GM12891 (cell line): ENCODE results near the gene CDYL.

Experiments used
- DNase-seq: peaks from one replicate; pipeline ENCODE4 v3.0.0; 2011; ENCODE audit warnings: low spot score; ENCODE audit not compliant: insufficient read length
- FAIRE-seq: peaks from 2 replicates; lab custom pipeline; 2011; peaks lifted over from hg19 to GRCh38; lab: Jason Lieb, UNC
- PAX5 ChIP-seq: IDR thresholded peaks from 2 replicates; pipeline ENCODE4 v1.6.1; 2011; ENCODE audit warnings: low read length, moderate library complexity, mild to moderate bottlenecking; ENCODE audit not compliant: insufficient read depth, severe bottlenecking
- POLR2A ChIP-seq: IDR thresholded peaks from 2 replicates; pipeline ENCODE4 v1.6.1; 2011; ENCODE audit warnings: low read depth, low read length, control low read depth
- POLR2AphosphoS5 ChIP-seq: IDR thresholded peaks from 2 replicates; pipeline ENCODE4 v1.6.1; 2011; ENCODE audit warnings: low read depth, low read length, control low read depth
- POU2F2 ChIP-seq: IDR thresholded peaks from 2 replicates; pipeline ENCODE4 v1.6.1; 2011; ENCODE audit warnings: low read depth, mild to moderate bottlenecking, control low read depth, low read length, moderate library complexity
- SPI1 ChIP-seq: IDR thresholded peaks from 2 replicates; pipeline ENCODE4 v1.6.1; 2011; ENCODE audit warnings: low read depth, low read length, control low read depth
- TAF1 ChIP-seq: IDR thresholded peaks from 2 replicates; pipeline ENCODE4 v1.6.1; 2011; ENCODE audit warnings: low read depth, low read length, control low read depth

The CDYL gene

DNA sequence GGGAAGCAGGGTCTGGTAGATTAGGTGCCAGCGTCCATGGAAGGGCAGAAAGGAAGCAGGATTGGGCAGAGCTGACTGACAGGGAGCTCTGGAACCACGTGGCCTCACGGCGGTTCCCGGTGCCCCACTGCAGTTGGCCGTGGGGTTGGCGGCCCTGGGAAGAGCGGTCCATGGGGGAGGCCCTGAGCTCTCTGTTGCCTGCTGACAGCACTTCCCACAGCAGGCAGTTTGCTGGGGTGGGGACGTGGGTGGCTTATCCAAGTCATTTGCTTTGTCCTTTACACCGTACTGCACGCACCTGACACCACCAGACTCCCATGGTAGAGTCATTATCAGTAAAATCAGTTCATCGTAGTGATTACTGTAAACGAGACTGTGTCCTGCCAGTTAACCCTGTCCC, 171.5 kb downstream of the CDYL start:
- DNase-seq (no peak), FAIRE-seq (no peak)
- TF ChIP-seq POLR2AphosphoS5 (no peak), SPI1 (no peak), POU2F2 (no peak), TAF1 (no peak), PAX5 (no peak), POLR2A (no peak)

DNA sequence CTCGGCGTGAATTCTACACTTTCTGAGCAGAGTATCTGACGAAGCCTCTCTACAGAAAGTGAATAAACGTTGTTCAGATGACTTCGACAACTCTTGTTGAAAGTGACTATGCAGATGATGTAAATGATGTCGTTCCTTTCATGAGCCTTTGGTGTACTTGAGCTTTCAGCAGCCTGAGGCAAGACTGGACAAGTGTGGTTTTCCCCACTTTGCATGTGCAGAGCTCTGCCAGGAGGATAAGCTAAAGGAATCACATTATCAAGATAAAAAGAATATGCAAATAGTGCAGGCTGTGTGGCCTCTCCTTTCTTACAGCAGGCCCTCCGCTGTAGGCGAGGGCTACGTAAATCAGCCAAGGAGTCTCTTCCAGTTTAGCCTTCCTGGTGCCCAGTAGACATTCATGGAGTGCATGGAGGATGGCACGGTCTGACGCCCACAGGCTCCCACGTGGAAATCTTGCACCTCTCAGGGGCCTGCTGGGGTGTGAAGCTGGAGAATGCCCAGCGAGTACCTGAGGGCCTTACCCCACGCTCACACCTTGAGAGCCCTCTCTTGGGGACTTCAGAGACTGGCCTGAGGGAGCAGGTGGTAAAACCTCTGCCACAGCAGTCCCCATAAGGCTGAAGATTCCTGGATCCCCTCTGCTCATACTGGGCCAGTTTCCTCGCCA, 172.7 kb downstream of the CDYL start:
- no peak for TF ChIP-seq POU2F2
- TF ChIP-seq POLR2AphosphoS5, result no peak
- no peak for TF ChIP-seq SPI1
- no peak for TF ChIP-seq TAF1
- no peak for TF ChIP-seq POLR2A
- TF ChIP-seq PAX5, result no peak
- no peak for FAIRE-seq
- DNase-seq, result no peak

DNA sequence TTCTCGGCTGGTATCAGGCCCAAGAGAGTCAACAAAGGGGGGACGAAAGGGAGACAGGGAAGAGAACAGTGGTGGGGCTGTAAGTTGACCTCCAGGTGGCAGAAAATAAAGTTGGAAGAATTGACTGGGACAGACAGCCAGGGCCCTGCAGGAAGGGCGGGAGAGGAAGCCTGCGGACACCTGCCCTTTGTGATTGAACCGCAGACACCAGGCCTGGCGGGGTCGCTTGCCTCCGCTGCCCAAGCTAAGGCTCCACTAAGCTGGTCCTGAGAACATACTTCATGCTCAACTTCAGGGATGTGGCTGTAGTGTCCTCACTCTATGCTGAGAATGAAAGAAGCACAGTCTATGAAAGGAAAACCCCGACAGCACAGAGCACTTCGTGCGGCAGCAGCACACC, 173.9 kb downstream of the CDYL start:
- no peak for FAIRE-seq
- DNase-seq, result no peak
- TF ChIP-seq POLR2A (no peak), POLR2AphosphoS5 (no peak), TAF1 (no peak), SPI1 (no peak), PAX5 (no peak), POU2F2 (no peak)

DNA sequence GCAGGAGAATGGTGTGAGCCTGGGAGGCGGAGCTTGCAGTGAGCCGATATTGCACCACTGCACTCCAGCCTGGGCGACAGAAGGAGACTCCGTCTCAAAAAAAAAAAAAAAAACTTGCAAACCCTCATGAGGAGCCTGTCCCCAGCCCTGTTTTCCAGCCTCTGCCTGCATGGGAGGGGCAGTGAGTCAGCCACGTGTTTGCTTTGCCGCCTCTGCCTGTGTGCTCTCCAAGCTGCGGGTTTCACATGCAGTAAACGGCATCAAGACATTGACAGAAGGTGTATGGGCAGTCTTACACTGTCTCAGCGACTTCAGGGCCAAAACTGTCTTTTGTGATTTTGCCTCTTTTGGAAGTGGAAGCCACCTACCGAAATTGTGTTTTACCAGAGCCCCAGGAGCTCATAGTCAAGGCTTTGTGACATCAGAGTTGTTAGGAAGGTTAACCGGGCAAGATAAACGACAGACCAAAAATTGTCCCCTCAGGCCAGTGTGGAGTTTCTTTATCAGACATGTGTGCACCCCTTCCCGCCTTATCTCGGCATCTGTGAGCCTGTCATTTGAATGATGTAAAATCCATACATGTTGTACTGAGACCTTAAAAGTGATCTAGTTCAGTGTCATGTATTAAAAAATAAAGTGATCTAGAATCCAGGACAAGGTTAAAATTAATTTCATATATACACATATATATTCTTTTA, 174.8 kb downstream of the CDYL start:
- DNase-seq (no peak), FAIRE-seq (no peak)
- no peak for TF ChIP-seq SPI1
- TF ChIP-seq TAF1, result no peak
- no peak for TF ChIP-seq POLR2A
- TF ChIP-seq POLR2AphosphoS5, result no peak
- TF ChIP-seq PAX5, result no peak
- no peak for TF ChIP-seq POU2F2

DNA sequence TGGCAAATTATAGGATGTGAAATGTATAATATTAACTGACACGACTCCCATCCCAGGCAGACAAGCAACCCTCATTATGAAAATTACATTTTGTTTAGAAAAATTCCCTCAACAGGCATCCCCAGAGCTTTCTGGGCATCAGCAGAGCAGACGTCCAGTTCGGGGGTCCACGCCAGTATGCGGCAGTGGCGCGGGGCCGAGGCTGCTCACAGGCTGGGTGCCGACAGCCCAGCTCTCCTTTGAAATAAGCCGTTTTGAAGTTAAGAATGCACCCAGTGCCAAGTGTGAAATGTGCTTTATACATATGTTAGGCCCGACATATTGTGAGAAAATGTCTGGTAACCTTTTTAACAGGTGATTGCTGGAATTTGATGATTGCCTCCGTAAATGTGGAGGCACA, 177.2 kb downstream of the CDYL start:
- TF ChIP-seq POU2F2, result no peak
- TF ChIP-seq SPI1, result no peak
- TF ChIP-seq TAF1, result no peak
- no peak for TF ChIP-seq PAX5
- TF ChIP-seq POLR2A, result no peak
- no peak for TF ChIP-seq POLR2AphosphoS5

DNA sequence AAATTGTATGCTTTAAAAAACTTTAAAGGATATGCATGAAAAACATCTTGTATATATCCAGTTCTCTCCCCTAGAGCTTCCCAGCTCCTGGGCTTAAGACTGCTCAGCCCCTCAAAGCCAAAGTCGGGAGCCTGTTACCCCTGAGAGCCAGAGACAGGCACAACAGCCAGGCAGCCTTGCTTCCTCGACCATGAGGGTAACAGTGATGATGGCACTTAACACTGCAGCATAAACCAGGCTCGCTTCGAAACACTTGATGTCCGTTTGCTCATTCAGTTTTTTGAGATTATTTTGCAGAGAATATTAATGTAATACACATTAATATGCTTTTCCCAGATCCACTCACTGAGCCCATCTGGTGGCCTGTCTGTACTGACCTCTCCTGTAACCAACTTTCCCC, 180.4 kb downstream of the CDYL start:
- TF ChIP-seq SPI1 (no peak), TAF1 (no peak), POLR2AphosphoS5 (no peak), POU2F2 (no peak), PAX5 (no peak), POLR2A (no peak)
- no peak for FAIRE-seq

More for the DNA sequence above, 177.2 kb downstream of the CDYL start:
- DNase-seq (no peak), FAIRE-seq (no peak)

DNA sequence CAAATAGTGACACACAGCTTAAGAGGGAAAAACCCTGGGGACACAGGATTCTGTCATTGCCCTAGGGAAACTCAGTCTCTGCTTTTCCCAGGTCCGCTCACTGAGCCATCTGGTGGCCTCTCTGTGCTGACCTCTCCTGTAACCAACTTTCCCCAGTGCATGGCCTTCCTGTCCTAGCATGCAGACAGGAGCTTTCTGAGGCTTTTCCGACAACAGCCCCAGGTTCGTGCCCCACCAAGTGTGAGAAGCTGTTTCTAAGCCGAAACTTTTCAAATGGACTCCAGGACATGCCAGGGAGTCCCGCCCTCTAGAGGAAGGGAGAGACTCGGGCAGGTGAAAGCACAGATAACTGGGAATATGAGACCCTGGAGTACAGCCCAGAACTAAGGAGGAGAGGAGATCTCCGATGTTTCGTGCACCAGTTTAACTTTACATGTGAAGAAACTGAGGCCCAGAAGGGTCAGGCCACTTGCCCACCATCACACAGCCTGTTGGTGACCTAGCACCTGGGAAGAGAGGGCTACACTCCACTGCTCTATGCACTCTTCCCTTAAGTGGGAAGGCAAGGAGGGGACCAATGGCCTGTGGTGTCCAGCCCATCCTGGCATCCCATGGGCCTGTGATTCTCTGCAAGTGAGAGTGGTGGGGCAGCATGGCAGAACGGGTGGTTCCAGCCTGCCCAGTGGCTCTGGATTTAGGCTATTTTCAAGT, 181.5 kb downstream of the CDYL start:
- DNase-seq (no peak), FAIRE-seq (no peak)
- TF ChIP-seq PAX5, result no peak
- TF ChIP-seq SPI1, result no peak
- TF ChIP-seq POLR2AphosphoS5, result 0 out of 2 replicates have a peak, but pooled peaks have one; percentile 11
- no peak for TF ChIP-seq TAF1

More for the DNA sequence above, 180.4 kb downstream of the CDYL start:
- DNase-seq, result no peak

DNA sequence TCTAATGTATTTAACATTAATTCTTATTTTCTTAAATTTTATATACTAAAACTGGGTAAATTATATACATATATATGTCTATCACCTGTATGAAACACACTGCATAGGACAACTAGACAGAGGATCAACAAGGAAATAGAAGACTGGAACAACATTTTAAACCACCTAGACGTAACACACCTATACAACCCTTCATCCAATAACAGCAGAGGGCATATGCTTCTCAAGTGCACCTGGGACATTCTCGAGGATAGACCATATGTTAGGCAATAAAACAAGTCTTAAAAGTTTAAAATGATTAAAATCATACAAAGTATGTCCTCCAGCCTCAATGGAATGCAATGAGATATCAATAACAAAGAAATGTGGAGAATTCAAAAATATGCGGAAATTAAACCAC, 182.4 kb downstream of the CDYL start:
- FAIRE-seq, result no peak

DNA sequence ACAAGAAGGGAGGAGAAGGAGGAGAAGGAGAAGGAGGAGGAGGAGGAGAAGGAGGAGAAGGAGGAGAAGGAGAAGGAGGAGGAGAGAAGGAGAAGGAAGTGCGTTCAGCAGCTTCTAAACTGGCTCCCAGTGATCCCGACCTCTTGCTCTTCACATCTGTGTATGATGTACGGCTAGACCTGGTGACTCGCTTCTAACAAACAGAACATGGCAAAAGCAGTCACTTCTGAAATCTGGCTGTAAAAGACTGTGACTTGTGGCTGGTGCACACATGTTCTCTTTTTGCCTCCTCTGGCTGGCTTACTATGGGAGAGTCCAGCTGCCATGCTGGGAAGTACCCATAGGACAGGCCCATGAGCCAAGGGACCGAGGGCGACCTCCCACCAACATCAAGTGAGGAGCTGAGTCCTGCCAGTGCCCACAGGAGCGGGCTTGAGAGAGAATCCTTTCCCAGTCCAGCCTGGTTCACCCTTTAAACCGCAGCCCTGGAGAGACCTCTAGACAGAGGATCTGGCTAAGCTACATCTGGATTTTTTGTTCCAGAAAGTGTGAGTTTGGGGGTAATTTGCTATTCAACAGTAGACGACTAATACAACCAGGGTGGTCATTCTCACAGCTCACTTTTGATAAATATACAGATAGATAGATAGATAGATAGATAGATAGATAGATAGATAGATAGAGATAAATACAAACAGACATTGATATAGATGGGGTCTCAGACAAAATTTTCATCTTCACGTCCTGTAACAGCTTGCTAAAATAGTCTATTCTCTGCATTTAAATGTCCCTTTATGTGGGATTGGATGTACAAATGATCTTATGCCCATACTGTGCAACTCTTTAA, 185.3 kb downstream of the CDYL start:
- FAIRE-seq (no peak), DNase-seq (no peak)
- TF ChIP-seq TAF1, result no peak
- TF ChIP-seq PAX5, result no peak
- no peak for TF ChIP-seq POLR2A
- no peak for TF ChIP-seq POU2F2
- TF ChIP-seq POLR2AphosphoS5, result no peak
- TF ChIP-seq SPI1, result no peak

More for the DNA sequence above, 182.4 kb downstream of the CDYL start:
- DNase-seq, result no peak
- TF ChIP-seq POU2F2 (no peak), POLR2A (no peak), TAF1 (no peak), POLR2AphosphoS5 (no peak), SPI1 (no peak), PAX5 (no peak)
